SKM-1 (cell line): ENCODE results near the gene PRICKLE3.

ENCODE experiments used
- DNase-seq: peaks from one replicate; lab custom pipeline; 2025; ENCODE audit not compliant: unreplicated experiment; lab: John Stamatoyannopoulos, UW

PRICKLE3 gene

GRCh38 chrX:49206543-49206942 lies 20.4 kb upstream of the PRICKLE3 start:
- no peak for DNase-seq

GRCh38 chrX:49205443-49205842 lies 19.3 kb upstream of the PRICKLE3 start:
- no peak for DNase-seq

- DNase-seq, result no peak
Observed at GRCh38 chrX:49204709-49205108, 18.5 kb upstream of the PRICKLE3 start.

GRCh38 chrX:49204017-49204416 lies 17.8 kb upstream of the PRICKLE3 start:
- DNase-seq, result no peak

- DNase-seq, result no peak
Observed at GRCh38 chrX:49203536-49203935, 17.4 kb upstream of the PRICKLE3 start.

- DNase-seq, result no peak
Observed at GRCh38 chrX:49202022-49202421, 15.8 kb upstream of the PRICKLE3 start.

GRCh38 chrX:49199906-49200771 lies 14.0 kb upstream of the PRICKLE3 start, which contains the start of gene SYP:
TSS of gene SYP (minus strand) at chrX:49200193. CDS start at chrX:49200186, 7 bp downstream.
- peak; percentile 34 for DNase-seq

- no peak for DNase-seq
Observed at GRCh38 chrX:49199315-49199595, 13.1 kb upstream of the PRICKLE3 start.

- no peak for DNase-seq
Observed at GRCh38 chrX:49198540-49199314, 12.6 kb upstream of the PRICKLE3 start.

- no peak for DNase-seq
Observed at GRCh38 chrX:49197543-49198087, 11.4 kb upstream of the PRICKLE3 start.

GRCh38 chrX:49193542-49193964 lies 7.4 kb upstream of the PRICKLE3 start:
- no peak for DNase-seq

- peak; percentile 13 for DNase-seq
Observed at GRCh38 chrX:49192722-49193328, 6.7 kb upstream of the PRICKLE3 start.

GRCh38 chrX:49191574-49192011 lies 5.4 kb upstream of the PRICKLE3 start:
- no peak for DNase-seq

- DNase-seq, result peak; percentile 99
Observed at GRCh38 chrX:49190821-49191573, 4.8 kb upstream of the PRICKLE3 start.

GRCh38 chrX:49189606-49190005 lies 3.4 kb upstream of the PRICKLE3 start:
- DNase-seq, result no peak

- DNase-seq, result no peak
Observed at GRCh38 chrX:49188468-49189076, 2.4 kb upstream of the PRICKLE3 start.

- DNase-seq, result no peak
Observed at GRCh38 chrX:49187526-49187925, 1.4 kb upstream of the PRICKLE3 start.

GRCh38 chrX:49187028-49187394 lies 838 bp upstream of the PRICKLE3 start:
- no peak for DNase-seq

GRCh38 chrX:49184294-49185281 lies 1.6 kb downstream of the PRICKLE3 start:
- no peak for DNase-seq
